ENCODE measurements around the gene HNRNPA1. TPM values are rescaled to one million over a fixed set of nuclear protein-coding genes. Genes with fewer than 3 reads are reported as not detected.

HNRNPA1 gene
- total RNA-seq, 1 donor from 2014 or later: 423 TPM

- DNase-seq: no peak
- Histone ChIP-seq H3K36me3 (no peaks in the 10 kb centered on the region), H3K27me3 (ENCODE audit: low read depth) (no peaks in the 10 kb centered on the region), H3K27ac (replicated peaks) (no peak overlapping the region), H3K9me3 (replicated peaks) (no peaks in the 10 kb centered on the region), H3K4me3 (no peak overlapping the region), H3K4me1 (peaks cover 79% of the 10 kb centered on the region)
- intact Hi-C loops (cut with micrococcal nuclease): no loop called here
- no peak for TF ChIP-seq CTCF (IDR thresholded peaks at IDR 0.05; ENCODE audit: borderline replicate concordance)
Measured at GRCh38 chr12:54331461-54331860, 50.9 kb downstream of the HNRNPA1 start.

GRCh38 chr12:54333420-54334034 is 53.0 kb downstream of the HNRNPA1 start:
- H3K27ac ChIP-seq (replicated peaks): no peak overlapping the region
- no peaks in the 10 kb centered on the region for H3K27me3 ChIP-seq (ENCODE audit: low read depth)
- H3K9me3 ChIP-seq (replicated peaks): no peaks in the 10 kb centered on the region
- intact Hi-C loops (cut with micrococcal nuclease): no loop called here
- H3K4me3 ChIP-seq: no peak overlapping the region
- no peak for DNase-seq
- no peak for TF ChIP-seq CTCF (IDR thresholded peaks at IDR 0.05; ENCODE audit: borderline replicate concordance)
- H3K4me1 ChIP-seq: peaks cover 82% of the 10 kb centered on the region
- H3K36me3 ChIP-seq: no peaks in the 10 kb centered on the region

Other genes starting within 250 kb of the HNRNPA1 start
- not detected for gene HOXC5, start 247.7 kb upstream of the HNRNPA1 start, total RNA-seq
- not detected for gene HOXC4, start 226.9 kb upstream of the HNRNPA1 start, total RNA-seq
- gene SMUG1, start 91.7 kb upstream of the HNRNPA1 start, total RNA-seq: 16.2 TPM
- gene CBX5, start 604 bp upstream of the HNRNPA1 start, total RNA-seq: 44.1 TPM
- gene NFE2, start 20.3 kb downstream of the HNRNPA1 start, total RNA-seq: 0.71 TPM
- 110 TPM for gene COPZ1, start 44.4 kb downstream of the HNRNPA1 start, total RNA-seq
- not detected for gene GPR84, start 83.8 kb downstream of the HNRNPA1 start, total RNA-seq
- gene ZNF385A, start 104.0 kb downstream of the HNRNPA1 start, total RNA-seq: 7.1 TPM
- gene ITGA5, start 138.5 kb downstream of the HNRNPA1 start, total RNA-seq: 55.3 TPM
- not detected for gene GTSF1, start 192.9 kb downstream of the HNRNPA1 start, total RNA-seq
- 7.5 TPM for gene NCKAP1L, start 217.0 kb downstream of the HNRNPA1 start, total RNA-seq